HepG2 (cell line): ENCODE data around the gene MICALL2.

ENCODE experiments used
- BCLAF1 ChIP-seq: fragments of 450-650 bp; IDR thresholded peaks from 2 replicates; pipeline ENCODE4 v1.6.1; 2017; ENCODE audit warnings: mild to moderate bottlenecking
- CBFB ChIP-seq: sonication (generic); formaldehyde crosslinking; IDR thresholded peaks from 2 replicates; pipeline ENCODE4 v1.4.0; 2020; ENCODE audit warnings: missing genetic modification reagents
- CTCF ChIP-seq: sonication (generic); formaldehyde crosslinking; IDR thresholded peaks from 2 replicates; pipeline ENCODE4 v1.5.0; 2020; ENCODE audit warnings: mild to moderate bottlenecking, missing genetic modification reagents, moderate library complexity
- GABPA ChIP-seq, 2 experiments: IDR thresholded peaks; 2 replicates each; pipeline ENCODE4 v1.6.1; 2011 to 2016; ENCODE audit warnings: low read depth in 2 of 2, low read length in 1 of 2, missing biosample characterization in 1 of 2, missing genetic modification characterization in 1 of 2
- IKZF1 ChIP-seq: fragments of 450-650 bp; IDR thresholded peaks from 2 replicates; pipeline ENCODE4 v1.7.1; 2016
- IKZF4 ChIP-seq: sonication (generic); formaldehyde crosslinking; IDR thresholded peaks from 2 replicates; pipeline ENCODE4 v1.5.1; 2020; ENCODE audit warnings: borderline replicate concordance, mild to moderate bottlenecking, low read depth, missing genetic modification reagents; ENCODE audit errors: not compliant biosample characterization
- MXD4 ChIP-seq: IDR thresholded peaks from 2 replicates; pipeline ENCODE4 v1.6.1; 2016; ENCODE audit warnings: mild to moderate bottlenecking, missing biosample characterization, missing genetic modification reagents
- POLR2A ChIP-seq, 2 experiments: IDR thresholded peaks; 2 replicates each; pipeline ENCODE4 v1.6.1; 2011; ENCODE audit warnings: low read depth in 2 of 2, low read length in 2 of 2, mild to moderate bottlenecking in 1 of 2, moderate library complexity in 1 of 2; ENCODE audit not compliant: insufficient read depth in 1 of 2
- RCOR2 ChIP-seq: IDR thresholded peaks from 2 replicates; pipeline ENCODE4 v1.6.1; 2016; ENCODE audit warnings: missing biosample characterization, missing genetic modification reagents
- ZNF317 ChIP-seq: sonication (generic); formaldehyde crosslinking; IDR thresholded peaks from 2 replicates; pipeline ENCODE4 v1.5.0; 2020; ENCODE audit warnings: mild to moderate bottlenecking, missing genetic modification reagents
- ZNF558 ChIP-seq: sonication (generic); formaldehyde crosslinking; IDR thresholded peaks from 2 replicates; pipeline ENCODE4 v1.9.0; 2022; ENCODE audit warnings: mild to moderate bottlenecking, missing genetic modification reagents, borderline replicate concordance

GRCh38 chr7:1488016-1488415 lies 28.7 kb upstream of the MICALL2 start:
- no peak for TF ChIP-seq CTCF (CRISPR knock-in tag)
- TF ChIP-seq RCOR2 (CRISPR knock-in tag) = no peak
- TF ChIP-seq BCLAF1 = no peak
- TF ChIP-seq IKZF1 = no peak
- TF ChIP-seq POLR2A (IDR thresholded peaks at IDR 0.05; ENCODE audit: insufficient read depth in 1 of 2, low read depth in 2 of 2, low read length in 2 of 2) = no peak
- TF ChIP-seq MXD4 = no peak
- TF ChIP-seq GABPA (IDR thresholded peaks at IDR 0.05; ENCODE audit: low read depth, low read length) = no peak
- TF ChIP-seq GABPA (CRISPR knock-in tag; IDR thresholded peaks at IDR 0.05; ENCODE audit: low read depth) = no peak
- no peak for TF ChIP-seq CBFB (CRISPR knock-in tag)
- TF ChIP-seq ZNF558 (CRISPR knock-in tag) = no peak
- TF ChIP-seq IKZF4 (CRISPR knock-in tag) = no peak
- TF ChIP-seq ZNF317 (CRISPR knock-in tag) = no peak
